ENCODE data around the gene C2orf72. TPM values are rescaled to one million over a fixed set of nuclear protein-coding genes. Genes with fewer than 3 reads are reported as not detected.
A peak's percentile ranks its signal among the peaks of the same experiment; 100 is the strongest.

Gene C2orf72
- total RNA-seq, 4 donors from 2014 or later, result 0.19 to 0.54 TPM; not detected in 2

- Histone ChIP-seq H3K36me3 (no peaks in the 10 kb centered on the region), H3K4me3 (no peak overlapping the region), H3K27ac (no peak overlapping the region), H3K27me3 (peaks cover 88% of the 10 kb centered on the region), H3K9me3 (no peaks in the 10 kb centered on the region), H3K4me1 (peaks cover 0 to 13% (median 0%) of the 10 kb centered on the region in 3 donors)
- TF ChIP-seq POLR2A (IDR thresholded peaks at IDR 0.05) (no peak), EP300 (IDR thresholded peaks at IDR 0.05) (no peak), POLR2AphosphoS5 (IDR thresholded peaks at IDR 0.05) (no peak)
- TF ChIP-seq, protein P1, sequence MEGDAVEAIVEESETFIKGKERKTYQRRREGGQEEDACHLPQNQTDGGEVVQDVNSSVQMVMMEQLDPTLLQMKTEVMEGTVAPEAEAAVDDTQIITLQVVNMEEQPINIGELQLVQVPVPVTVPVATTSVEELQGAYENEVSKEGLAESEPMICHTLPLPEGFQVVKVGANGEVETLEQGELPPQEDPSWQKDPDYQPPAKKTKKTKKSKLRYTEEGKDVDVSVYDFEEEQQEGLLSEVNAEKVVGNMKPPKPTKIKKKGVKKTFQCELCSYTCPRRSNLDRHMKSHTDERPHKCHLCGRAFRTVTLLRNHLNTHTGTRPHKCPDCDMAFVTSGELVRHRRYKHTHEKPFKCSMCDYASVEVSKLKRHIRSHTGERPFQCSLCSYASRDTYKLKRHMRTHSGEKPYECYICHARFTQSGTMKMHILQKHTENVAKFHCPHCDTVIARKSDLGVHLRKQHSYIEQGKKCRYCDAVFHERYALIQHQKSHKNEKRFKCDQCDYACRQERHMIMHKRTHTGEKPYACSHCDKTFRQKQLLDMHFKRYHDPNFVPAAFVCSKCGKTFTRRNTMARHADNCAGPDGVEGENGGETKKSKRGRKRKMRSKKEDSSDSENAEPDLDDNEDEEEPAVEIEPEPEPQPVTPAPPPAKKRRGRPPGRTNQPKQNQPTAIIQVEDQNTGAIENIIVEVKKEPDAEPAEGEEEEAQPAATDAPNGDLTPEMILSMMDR (IDR thresholded peaks at IDR 0.05), result no peak
- 51 to 68% methylated on average over 6 to 12 of the region's 12 CpGs for WGBS, 2 donors (ENCODE audit: low coverage in 1 of 2)
- ATAC-seq, result no peak
Observed at GRCh38 chr2:231036578-231037106, 681 bp upstream of the C2orf72 start.

DNA sequence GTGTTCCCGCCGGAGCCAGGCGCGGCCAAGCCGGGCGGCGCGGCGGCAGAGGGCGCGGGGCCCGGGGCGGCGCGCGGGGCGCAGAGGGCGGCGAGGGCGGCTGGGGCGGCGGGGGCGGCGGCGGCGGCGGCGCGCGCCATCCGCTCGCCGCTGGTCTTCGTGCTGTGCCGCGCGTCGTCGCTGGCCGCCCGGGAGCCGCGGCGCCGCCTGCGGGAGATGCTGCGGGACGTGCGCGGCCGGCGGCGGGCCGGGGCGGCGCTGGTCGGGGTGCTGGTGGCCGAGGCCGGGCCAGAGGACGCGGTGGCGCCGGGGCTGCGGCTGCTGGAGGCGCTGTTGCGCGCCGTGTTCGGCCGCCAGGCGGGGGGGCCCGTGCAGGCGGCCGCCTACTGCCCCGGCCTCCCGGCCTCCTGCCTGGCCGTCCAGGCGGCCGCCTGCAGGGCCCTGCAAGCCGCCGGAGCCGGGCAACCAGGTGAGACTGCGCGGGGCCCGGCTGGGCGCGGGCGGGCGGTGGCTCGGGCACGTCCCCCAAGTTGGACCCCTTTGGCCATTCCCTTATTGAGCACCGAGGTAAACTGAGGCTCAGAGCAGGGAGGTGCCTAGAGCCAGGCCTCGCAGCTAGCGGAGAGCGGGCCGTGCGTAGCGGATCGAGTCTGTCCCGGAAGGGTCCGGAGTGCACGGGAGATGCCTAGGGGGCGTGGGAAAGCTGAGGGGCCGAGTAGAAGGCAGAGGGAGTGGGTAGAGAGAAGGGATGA, 584 bp downstream of the C2orf72 start:
- no peaks in the 10 kb centered on the region for H3K9me3 ChIP-seq
- peak overlapping the region in 1 of 2 donors; percentile 42 for H3K4me3 ChIP-seq
- H3K36me3 ChIP-seq, result no peaks in the 10 kb centered on the region
- ATAC-seq, result peak; percentile 42
- H3K4me1 ChIP-seq, result peaks cover 0 to 13% (median 0%) of the 10 kb centered on the region in 3 donors
- H3K27ac ChIP-seq, result no peak overlapping the region
- H3K27me3 ChIP-seq, result peaks cover 81% of the 10 kb centered on the region
- TF ChIP-seq, protein P1 (IDR thresholded peaks at IDR 0.05), result no peak
- TF ChIP-seq POLR2A (IDR thresholded peaks at IDR 0.05) (no peak), POLR2AphosphoS5 (IDR thresholded peaks at IDR 0.05) (no peak), EP300 (IDR thresholded peaks at IDR 0.05) (no peak)
- 0% methylated on average over 1 of the region's 104 CpGs; no CpG with 5 or more reads in 1 of the 2 donors for WGBS, 2 donors (ENCODE audit: low coverage in 1 of 2)

DNA sequence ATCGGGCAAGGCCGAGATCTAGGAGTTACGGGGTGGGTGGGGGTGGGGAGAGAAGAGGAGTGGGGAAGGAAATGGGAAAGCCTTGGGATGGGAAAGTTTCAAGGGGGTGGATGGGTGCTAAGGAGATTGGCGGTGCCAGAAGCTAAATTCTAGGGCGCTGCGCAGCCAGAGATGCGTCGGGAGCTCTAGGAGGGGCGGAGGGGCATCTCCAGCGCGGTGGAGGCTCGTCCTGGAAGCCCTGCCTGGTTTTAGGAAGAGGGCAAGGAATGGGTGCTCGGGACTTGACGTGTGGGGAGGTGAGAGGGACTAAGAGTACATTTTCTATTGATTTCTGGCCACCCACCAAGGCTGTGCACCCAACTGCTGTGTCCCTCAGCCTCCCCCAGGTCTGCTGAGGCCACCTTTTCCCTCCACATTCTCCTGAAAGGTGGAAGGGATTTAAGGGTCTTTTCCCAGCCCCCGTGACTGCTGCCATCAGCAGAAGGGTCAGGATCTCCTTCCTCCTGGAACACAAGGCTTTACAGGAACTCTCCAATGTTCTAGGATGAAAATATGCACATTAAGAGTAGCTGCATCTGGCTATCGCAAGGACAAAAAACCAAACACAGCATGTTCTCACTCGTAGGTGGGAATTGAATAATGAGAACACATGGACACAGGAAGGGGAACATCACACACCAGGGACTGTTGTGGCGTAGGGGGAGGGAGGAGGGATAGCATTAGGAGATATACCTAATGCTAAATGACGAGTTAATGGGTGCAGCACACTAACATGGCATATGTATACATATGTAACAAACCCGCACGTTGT, 1.4 kb downstream of the C2orf72 start:
- Histone ChIP-seq H3K4me3 (peak overlapping the region in 1 of 2 donors; percentile 42), H3K27ac (no peak overlapping the region), H3K27me3 (peaks cover 75% of the 10 kb centered on the region), H3K9me3 (no peaks in the 10 kb centered on the region), H3K36me3 (no peaks in the 10 kb centered on the region), H3K4me1 (peaks cover 0 to 13% (median 0%) of the 10 kb centered on the region in 3 donors)
- no peak for ATAC-seq
- no peak for TF ChIP-seq POLR2A (IDR thresholded peaks at IDR 0.05)
- no peak for TF ChIP-seq POLR2AphosphoS5 (IDR thresholded peaks at IDR 0.05)
- TF ChIP-seq EP300 (IDR thresholded peaks at IDR 0.05), result no peak
- TF ChIP-seq, protein P1 (IDR thresholded peaks at IDR 0.05), result no peak
- 16 to 22% methylated on average over 10 to 21 of the region's 21 CpGs for WGBS, 2 donors (ENCODE audit: low coverage in 1 of 2)

GRCh38 chr2:231039294-231039664, 2.0 kb downstream of the C2orf72 start:
- no peaks in the 10 kb centered on the region for H3K36me3 ChIP-seq
- no peak overlapping the region for H3K27ac ChIP-seq
- TF ChIP-seq, protein P1 (IDR thresholded peaks at IDR 0.05), result no peak
- TF ChIP-seq EP300 (IDR thresholded peaks at IDR 0.05) (no peak), POLR2A (IDR thresholded peaks at IDR 0.05) (no peak), POLR2AphosphoS5 (IDR thresholded peaks at IDR 0.05) (no peak)
- peaks cover 0 to 13% (median 0%) of the 10 kb centered on the region in 3 donors for H3K4me1 ChIP-seq
- peaks cover 70% of the 10 kb centered on the region for H3K27me3 ChIP-seq
- H3K4me3 ChIP-seq, result no peak overlapping the region
- no peak for ATAC-seq
- no peaks in the 10 kb centered on the region for H3K9me3 ChIP-seq
- 56 to 72% methylated on average over 3 to 6 of the region's 6 CpGs for WGBS, 2 donors (ENCODE audit: low coverage in 1 of 2)

Measured in gastroesophageal sphincter (tissue), 4 donors.